Lower leg skin (tissue), 3 donors: Measurements from ENCODE around the gene CDHR1.

Source experiments
- CTCF ChIP-seq, 3 donors: fragments of 450-650 bp; IDR thresholded peaks; one replicate each; pipeline ENCODE4 v1.5.1; 2016; ENCODE audit warnings: antibody characterized with exemption in 3 of 3, mild to moderate bottlenecking in 3 of 3, moderate library complexity in 2 of 3
- POLR2A ChIP-seq, 2 donors: fragments of 450-650 bp; IDR thresholded peaks; one replicate each; pipeline ENCODE4 v1.6.1; 2016 to 2017; ENCODE audit warnings: antibody characterized with exemption in 2 of 2, mild to moderate bottlenecking in 1 of 2, moderate library complexity in 1 of 2

- TF ChIP-seq CTCF (IDR thresholded peaks at IDR 0.05) (no peak), POLR2A (IDR thresholded peaks at IDR 0.05) (no peak)
Observed at GRCh38 chr10:84213076-84213475, 18.7 kb downstream of the CDHR1 start.
